Activated T-cell treated with anti-CD3 and anti-CD28 coated beads, Interleukin-2, amount 50 U/mL, for 4 hours (primary cell): ENCODE results near the gene PLIN1. TPM values are rescaled to one million over a fixed set of nuclear protein-coding genes. Genes with fewer than 3 reads are reported as not detected.

ENCODE experiments used
- ATAC-seq, 2 donors: fragments of 200-7000 bp; cut with Tn5 transposase; one replicate each; pipeline ENCODE4 v1.10.0; 2021
- DNase-seq: peaks from one replicate; pipeline ENCODE4 v3.0.0-alpha.2; 2020
- H3K27me3 Mint-ChIP-seq: one replicate; pipeline ENCODE4 v1.8.0; 2021; ENCODE audit warnings: low read depth, mixed read lengths
- H3K36me3 Mint-ChIP-seq: one replicate; pipeline ENCODE4 v1.8.0; 2022; ENCODE audit warnings: mixed read lengths; ENCODE audit not compliant: insufficient read depth
- H3K4me1 Mint-ChIP-seq: one replicate; pipeline ENCODE4 v1.8.0; 2021; ENCODE audit warnings: low read depth, mixed read lengths
- H3K4me3 Mint-ChIP-seq: one replicate; pipeline ENCODE4 v1.8.0; 2021; ENCODE audit warnings: mild to moderate bottlenecking, moderate library complexity, mixed read lengths
- H3K9me3 Mint-ChIP-seq: one replicate; pipeline ENCODE4 v1.8.0; 2021; ENCODE audit warnings: mixed read lengths
- total RNA-seq, 3 donors: library from RNA; stranded (reverse); gene quantifications; one replicate each; pipeline ENCODE4 v1.2.1, GENCODE V29; 2021

PLIN1 gene
- total RNA-seq, 3 donors from 2014 or later, result 0.13 to 0.45 TPM; not detected in 1

- Mint-ChIP-seq H3K4me3 (no peak overlapping the region), H3K9me3 (no peaks in the 10 kb centered on the region), H3K36me3 (peaks cover 2% of the 10 kb centered on the region), H3K27me3 (peaks cover 3% of the 10 kb centered on the region), H3K4me1 (no peaks in the 10 kb centered on the region)
- ATAC-seq, result no peak
- DNase-seq, result no peak
These were observed 46.4 kb downstream of the PLIN1 start for GRCh38 chr15:89632563-89633430.

- H3K9me3 Mint-ChIP-seq, result no peaks in the 10 kb centered on the region
- no peak overlapping the region for H3K4me3 Mint-ChIP-seq
- H3K4me1 Mint-ChIP-seq, result no peaks in the 10 kb centered on the region
- peaks cover 2% of the 10 kb centered on the region for H3K36me3 Mint-ChIP-seq
- H3K27me3 Mint-ChIP-seq, result peaks cover 3% of the 10 kb centered on the region
- DNase-seq (no peak), ATAC-seq (no peak)
These were observed 47.3 kb downstream of the PLIN1 start for GRCh38 chr15:89631902-89632264.

- no peak for DNase-seq
- Mint-ChIP-seq H3K36me3 (peaks cover 2% of the 10 kb centered on the region), H3K27me3 (peaks cover 3% of the 10 kb centered on the region), H3K4me3 (no peak overlapping the region), H3K4me1 (no peaks in the 10 kb centered on the region), H3K9me3 (no peaks in the 10 kb centered on the region)
- ATAC-seq, result no peak
These were observed 47.9 kb downstream of the PLIN1 start for GRCh38 chr15:89630974-89631901.

GRCh38 chr15:89630260-89630659, 48.9 kb downstream of the PLIN1 start:
- peaks cover 3% of the 10 kb centered on the region for H3K27me3 Mint-ChIP-seq
- DNase-seq (no peak), ATAC-seq (no peak)
- H3K4me3 Mint-ChIP-seq, result no peak overlapping the region
- no peaks in the 10 kb centered on the region for H3K9me3 Mint-ChIP-seq
- peaks cover 2% of the 10 kb centered on the region for H3K36me3 Mint-ChIP-seq
- H3K4me1 Mint-ChIP-seq, result no peaks in the 10 kb centered on the region

- DNase-seq, result no peak
- peaks cover 3% of the 10 kb centered on the region for H3K27me3 Mint-ChIP-seq
- H3K4me1 Mint-ChIP-seq, result no peaks in the 10 kb centered on the region
- ATAC-seq, result no peak
- H3K4me3 Mint-ChIP-seq, result no peak overlapping the region
- no peaks in the 10 kb centered on the region for H3K9me3 Mint-ChIP-seq
- H3K36me3 Mint-ChIP-seq, result peaks cover 2% of the 10 kb centered on the region
These were observed 49.3 kb downstream of the PLIN1 start for GRCh38 chr15:89629829-89630228.

GRCh38 chr15:89628806-89629715, 50.1 kb downstream of the PLIN1 start:
- peaks cover 2% of the 10 kb centered on the region for H3K36me3 Mint-ChIP-seq
- H3K4me1 Mint-ChIP-seq, result no peaks in the 10 kb centered on the region
- no peaks in the 10 kb centered on the region for H3K9me3 Mint-ChIP-seq
- DNase-seq (no peak), ATAC-seq (no peak)
- H3K27me3 Mint-ChIP-seq, result peaks cover 3% of the 10 kb centered on the region
- H3K4me3 Mint-ChIP-seq, result no peak overlapping the region

- no peaks in the 10 kb centered on the region for H3K27me3 Mint-ChIP-seq
- no peak overlapping the region for H3K4me3 Mint-ChIP-seq
- peaks cover 2% of the 10 kb centered on the region for H3K36me3 Mint-ChIP-seq
- H3K9me3 Mint-ChIP-seq, result no peaks in the 10 kb centered on the region
- H3K4me1 Mint-ChIP-seq, result no peaks in the 10 kb centered on the region
- ATAC-seq, result no peak
- no peak for DNase-seq
These were observed 50.9 kb downstream of the PLIN1 start for GRCh38 chr15:89628301-89628700.

- Mint-ChIP-seq H3K27me3 (no peaks in the 10 kb centered on the region), H3K4me1 (no peaks in the 10 kb centered on the region), H3K9me3 (no peaks in the 10 kb centered on the region), H3K4me3 (no peak overlapping the region), H3K36me3 (peaks cover 2% of the 10 kb centered on the region)
- DNase-seq (no peak), ATAC-seq (no peak)
These were observed 51.8 kb downstream of the PLIN1 start for GRCh38 chr15:89627256-89627970.

GRCh38 chr15:89625716-89626115, 53.5 kb downstream of the PLIN1 start:
- ATAC-seq (no peak), DNase-seq (no peak)
- Mint-ChIP-seq H3K9me3 (no peaks in the 10 kb centered on the region), H3K27me3 (no peaks in the 10 kb centered on the region), H3K4me3 (no peak overlapping the region), H3K4me1 (no peaks in the 10 kb centered on the region), H3K36me3 (peaks cover 2% of the 10 kb centered on the region)

- H3K9me3 Mint-ChIP-seq, result no peaks in the 10 kb centered on the region
- H3K36me3 Mint-ChIP-seq, result peaks cover 2% of the 10 kb centered on the region
- no peak for DNase-seq
- no peaks in the 10 kb centered on the region for H3K4me1 Mint-ChIP-seq
- H3K27me3 Mint-ChIP-seq, result no peaks in the 10 kb centered on the region
- ATAC-seq, result no peak
- H3K4me3 Mint-ChIP-seq, result no peak overlapping the region
These were observed 56.0 kb downstream of the PLIN1 start for GRCh38 chr15:89623165-89623564.

- peaks cover 2% of the 10 kb centered on the region for H3K36me3 Mint-ChIP-seq
- H3K9me3 Mint-ChIP-seq, result no peaks in the 10 kb centered on the region
- DNase-seq (no peak), ATAC-seq (no peak)
- H3K4me3 Mint-ChIP-seq, result no peak overlapping the region
- H3K4me1 Mint-ChIP-seq, result no peaks in the 10 kb centered on the region
- no peaks in the 10 kb centered on the region for H3K27me3 Mint-ChIP-seq
These were observed 57.6 kb downstream of the PLIN1 start for GRCh38 chr15:89621547-89621946.

GRCh38 chr15:89616228-89616627, 62.9 kb downstream of the PLIN1 start:
- ATAC-seq (no peak), DNase-seq (no peak)
- Mint-ChIP-seq H3K27me3 (no peaks in the 10 kb centered on the region), H3K4me3 (no peak overlapping the region), H3K9me3 (peaks cover 25% of the 10 kb centered on the region), H3K36me3 (peaks cover 12% of the 10 kb centered on the region), H3K4me1 (no peaks in the 10 kb centered on the region)

GRCh38 chr15:89615135-89615534, 64.0 kb downstream of the PLIN1 start:
- Mint-ChIP-seq H3K27me3 (no peaks in the 10 kb centered on the region), H3K9me3 (peaks cover 27% of the 10 kb centered on the region), H3K4me1 (no peaks in the 10 kb centered on the region), H3K4me3 (no peak overlapping the region), H3K36me3 (peaks cover 12% of the 10 kb centered on the region)
- DNase-seq, result no peak
- no peak for ATAC-seq
